GM12878 (cell line): Measurements from ENCODE around the gene OPCML. TPM values are rescaled to one million over a fixed set of nuclear protein-coding genes. Genes with fewer than 3 reads are reported as not detected.

Experiments
- ATAC-seq: fragments of 200-7000 bp; cut with Tn5 transposase; 3 replicates; pipeline ENCODE4 v1.9.1; 2020; ENCODE audit warnings: mild to moderate bottlenecking, moderate library complexity
- BruUV-seq: library from RNA; stranded (reverse); fragments of 400-500 nt; replicated peaks from 2 replicates; lab custom pipeline; 2021; lab: Mats Ljungman, UMichigan
- CTCF ChIA-PET: fragments of 300-600 bp; sonication (Branson Sonifier 250); formaldehyde crosslinking; extraction: SDS; loops from one replicate; lab custom pipeline; 2021; ENCODE audit warnings: inconsistent platforms; lab: Yijun Ruan, JAX
- POLR2A ChIA-PET: fragments of 350-600 bp; formaldehyde crosslinking; extraction: SDS; loops from one replicate; lab custom pipeline; 2021; ENCODE audit warnings: inconsistent platforms; lab: Charles Lee
- RAD21 ChIA-PET: fragments of 300-600 bp; sonication (Branson Sonifier 250); formaldehyde crosslinking; loops from one replicate; lab custom pipeline; 2023; ENCODE audit warnings: antibody characterized with exemption; ENCODE audit not compliant: unreplicated experiment; lab: Charles Lee
- SMC1A ChIA-PET: fragments of 300-600 bp; sonication (Branson Sonifier 250); formaldehyde crosslinking; loops from one replicate; lab custom pipeline; 2023; ENCODE audit not compliant: unreplicated experiment, uncharacterized antibody; lab: Charles Lee
- DNase-seq: peaks from one replicate; pipeline ENCODE4 v3.0.0-alpha.2; 2011; ENCODE audit warnings: low read depth, low spot score
- FAIRE-seq: peaks from 3 replicates; lab custom pipeline; 2011; peaks lifted over from hg19 to GRCh38; lab: Jason Lieb, UNC
- H2AFZ ChIP-seq: 2 replicates; pipeline ENCODE4 v1.6.0; 2011; ENCODE audit warnings: low read depth, low read length, control low read depth; ENCODE audit not compliant: control insufficient read depth
- H3K27ac ChIP-seq: 2 replicates; pipeline ENCODE4 v1.5.1; 2011; ENCODE audit warnings: control low read depth; ENCODE audit not compliant: control insufficient read depth, insufficient read depth
- H3K27me3 ChIP-seq, 2 experiments: replicated peaks in 1 of 2; 2 replicates each; pipeline versions ENCODE4 v1.6.0 to v1.6.1; 2011; ENCODE audit warnings: low read length in 1 of 2; ENCODE audit not compliant: control insufficient read depth in 2 of 2, insufficient read depth in 2 of 2
- H3K36me3 ChIP-seq, 2 experiments: 2 replicates each; pipeline ENCODE4 v1.5.1; 2011; ENCODE audit warnings: low read length in 1 of 2; ENCODE audit not compliant: control insufficient read depth in 2 of 2, insufficient read depth in 2 of 2
- H3K4me1 ChIP-seq: 2 replicates; pipeline ENCODE4 v1.6.1; 2011; ENCODE audit warnings: mild to moderate bottlenecking, low read length, moderate library complexity, mixed read lengths; ENCODE audit not compliant: control insufficient read depth, insufficient read depth
- H3K4me2 ChIP-seq: 2 replicates; pipeline ENCODE4 v1.6.0; 2011; ENCODE audit warnings: control low read depth; ENCODE audit not compliant: control insufficient read depth, insufficient read depth
- H3K4me3 ChIP-seq: fragments of 200-600 bp; sonication (generic); 2 replicates; pipeline ENCODE4 v1.5.1; 2016
- H3K79me2 ChIP-seq: 2 replicates; pipeline ENCODE4 v1.6.0; 2011; ENCODE audit warnings: low read length; ENCODE audit not compliant: control insufficient read depth, insufficient read depth
- H3K9ac ChIP-seq: 2 replicates; pipeline ENCODE4 v1.8.0; 2011; ENCODE audit warnings: low read length, control low read depth, mixed read lengths; ENCODE audit not compliant: control insufficient read depth, insufficient read depth
- H3K9me3 ChIP-seq: replicated peaks from 3 replicates; pipeline ENCODE4 v1.5.1; 2011; ENCODE audit warnings: mild to moderate bottlenecking, low read length; ENCODE audit not compliant: control insufficient read depth, insufficient read depth
- H4K20me1 ChIP-seq: 2 replicates; pipeline ENCODE4 v1.6.0; 2011; ENCODE audit not compliant: control insufficient read depth, insufficient read depth
- BHLHE40 ChIP-seq, 2 experiments: fragments of 450-650 bp in 1 of 2; IDR thresholded peaks; 2 replicates each; pipeline ENCODE4 v1.6.1; 2011 to 2017; ENCODE audit warnings: low read depth in 2 of 2, borderline replicate concordance in 1 of 2, improper control_type of control experiment in 1 of 2, low read length in 1 of 2, mild to moderate bottlenecking in 1 of 2
- CBX3 ChIP-seq: fragments of 200-600 bp; sonication (generic); IDR thresholded peaks from 2 replicates; pipeline ENCODE4 v1.6.1; 2016; ENCODE audit warnings: low read depth, borderline replicate concordance
- CBX5 ChIP-seq: sonication (generic); IDR thresholded peaks from 2 replicates; pipeline ENCODE4 v1.6.1; 2016; ENCODE audit warnings: low read depth, moderate library complexity, mild to moderate bottlenecking, inconsistent platforms
- DPF2 ChIP-seq: fragments of 450-650 bp; IDR thresholded peaks from 2 replicates; pipeline ENCODE4 v1.6.1; 2017; ENCODE audit warnings: mild to moderate bottlenecking
- FOS ChIP-seq: IDR thresholded peaks from 3 replicates; pipeline ENCODE4 v1.6.1; 2011; ENCODE audit warnings: borderline replicate concordance; ENCODE audit not compliant: insufficient read length; ENCODE audit errors: extremely low read depth
- HDAC2 ChIP-seq: fragments of 200-600 bp; sonication (generic); IDR thresholded peaks from 2 replicates; pipeline ENCODE4 v1.6.1; 2017
- MYB ChIP-seq: fragments of 150-350 bp; IDR thresholded peaks from 2 replicates; pipeline ENCODE4 v1.6.1; 2014; ENCODE audit warnings: mild to moderate bottlenecking, low read depth, low read length, borderline replicate concordance
- NFYA ChIP-seq: IDR thresholded peaks from 2 replicates; pipeline ENCODE4 v1.6.1; 2011; ENCODE audit warnings: low read depth, mild to moderate bottlenecking, low read length, improper control_type of control experiment, borderline replicate concordance
- NFYB ChIP-seq: IDR thresholded peaks from 2 replicates; pipeline ENCODE4 v1.6.1; 2011; ENCODE audit warnings: low read depth, mild to moderate bottlenecking, low read length, improper control_type of control experiment, moderate library complexity; ENCODE audit not compliant: insufficient read depth
- NR2C2 ChIP-seq: IDR thresholded peaks from 2 replicates; pipeline ENCODE4 v1.6.1; 2011; ENCODE audit warnings: borderline replicate concordance, low read depth; ENCODE audit not compliant: control insufficient read depth, insufficient read length
- PAX5 ChIP-seq: IDR thresholded peaks from 2 replicates; pipeline ENCODE4 v1.6.1; 2011; ENCODE audit warnings: low read depth, low read length, borderline replicate concordance
- POU2F2 ChIP-seq: IDR thresholded peaks from 3 replicates; pipeline ENCODE4 v1.6.1; 2011; ENCODE audit warnings: low read depth, mild to moderate bottlenecking, low read length, borderline replicate concordance
- RELA ChIP-seq: fragments of 450-650 bp; IDR thresholded peaks from 2 replicates; pipeline ENCODE4 v1.8.0; 2014; ENCODE audit warnings: borderline replicate concordance; ENCODE audit not compliant: partially characterized antibody
- ZNF274 ChIP-seq: IDR thresholded peaks from one replicate; pipeline ENCODE4 v1.8.0; 2011; ENCODE audit not compliant: insufficient read length, insufficient read depth
- WGBS: methylation state at CpG from one replicate; pipeline ENCODE4 v1.1.6; 2016; ENCODE audit warnings: low lambda C conversion rate; ENCODE audit not compliant: insufficient replicate concordance, insufficient coverage; ENCODE audit errors: missing lambda C conversion rate; 5-methylcytosine and 5-hydroxymethylcytosine counted together
- in situ Hi-C: fragments of 300-500 bp; cut with MboI; formaldehyde crosslinking; loops from 9 replicates; pipeline ENCODE4 v1.14.3; 2018; ENCODE audit warnings: mixed read lengths
- intact Hi-C: fragments of 100-400 bp; cut with micrococcal nuclease; formaldehyde crosslinking; loops from one replicate; pipeline ENCODE4 v1.14.2; 2022; ENCODE audit not compliant: unreplicated experiment
- polyA plus RNA-seq, 11 experiments: library from polyadenylated mRNA; depleted of rRNA in 4 of 11; unstranded in 6 of 11; stranded (reverse) in 5 of 11; fragments of >200 nt; fragmentation: Nextera tagmentation in 4 of 11; fragmentation: Illumina TruSeq in 1 of 11; extraction: Ambion mirVana in 4 of 11; extraction: Trizol in 1 of 11; gene quantifications; 1 replicate in 1 of 11; 2 replicates in 10 of 11; pipeline versions ENCODE4 v1.2.1 to v1.2.3, GENCODE V29; 2011 to 2016; ENCODE audit warnings: inconsistent platforms in 2 of 11, missing spikeins in 2 of 11, low read depth in 1 of 11
- total RNA-seq, 4 experiments: library from RNA; depleted of rRNA in 3 of 4; stranded (reverse); fragments of >200 nt in 3 of 4; fragmentation: Illumina TruSeq in 1 of 4; extraction: Trizol in 1 of 4; gene quantifications; 2 replicates each; pipeline versions ENCODE4 v1.2.1 to v1.2.3, GENCODE V29; 2013 to 2021
- TF ChIP-seq, protein P1 (sequence below): fragments of 450-650 bp; IDR thresholded peaks from 2 replicates; pipeline ENCODE4 v1.6.1; 2017; ENCODE audit warnings: low read depth, mild to moderate bottlenecking, moderate library complexity
- TF ChIP-seq, protein P2 (sequence below): fragments of 450-650 bp; IDR thresholded peaks from 2 replicates; pipeline ENCODE4 v1.6.1; 2016; ENCODE audit warnings: mild to moderate bottlenecking
- TF ChIP-seq, protein P3 (sequence below): fragments of 450-650 bp; IDR thresholded peaks from 2 replicates; pipeline ENCODE4 v1.6.1; 2017; ENCODE audit warnings: mild to moderate bottlenecking, low read depth, inconsistent platforms; ENCODE audit not compliant: poor library complexity, severe bottlenecking
- TF ChIP-seq, protein P4 (sequence below): fragments of 450-650 bp; IDR thresholded peaks from 2 replicates; pipeline ENCODE4 v1.6.1; 2014; ENCODE audit warnings: mild to moderate bottlenecking

Gene OPCML
- total and polyA plus RNA-seq, 10 of the 15 experiments (the other 5 are each of a cell fraction or from before 2014, with no cell fraction given), result 0.84 TPM; not detected in 9

DNA sequence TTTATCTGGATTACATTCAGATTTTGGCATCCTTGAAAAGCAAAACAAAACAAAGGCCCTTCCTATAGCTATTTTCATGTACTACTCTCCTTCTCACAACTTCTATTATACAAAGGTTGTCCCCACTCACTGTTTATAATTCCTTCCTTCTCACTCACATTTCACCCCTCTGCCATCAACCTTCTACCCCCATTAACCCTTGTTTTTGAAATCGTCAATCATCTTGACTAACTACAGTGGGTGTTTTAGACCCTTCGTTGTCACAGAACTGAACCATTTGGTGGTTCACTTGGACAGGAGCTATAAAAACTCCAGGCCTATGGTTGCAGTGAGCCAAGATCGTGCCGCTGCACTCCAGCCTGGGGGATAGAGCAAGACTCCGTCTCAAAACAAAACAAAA, 639.4 kb downstream of the OPCML start (continued):
- TF ChIP-seq, protein P1, sequence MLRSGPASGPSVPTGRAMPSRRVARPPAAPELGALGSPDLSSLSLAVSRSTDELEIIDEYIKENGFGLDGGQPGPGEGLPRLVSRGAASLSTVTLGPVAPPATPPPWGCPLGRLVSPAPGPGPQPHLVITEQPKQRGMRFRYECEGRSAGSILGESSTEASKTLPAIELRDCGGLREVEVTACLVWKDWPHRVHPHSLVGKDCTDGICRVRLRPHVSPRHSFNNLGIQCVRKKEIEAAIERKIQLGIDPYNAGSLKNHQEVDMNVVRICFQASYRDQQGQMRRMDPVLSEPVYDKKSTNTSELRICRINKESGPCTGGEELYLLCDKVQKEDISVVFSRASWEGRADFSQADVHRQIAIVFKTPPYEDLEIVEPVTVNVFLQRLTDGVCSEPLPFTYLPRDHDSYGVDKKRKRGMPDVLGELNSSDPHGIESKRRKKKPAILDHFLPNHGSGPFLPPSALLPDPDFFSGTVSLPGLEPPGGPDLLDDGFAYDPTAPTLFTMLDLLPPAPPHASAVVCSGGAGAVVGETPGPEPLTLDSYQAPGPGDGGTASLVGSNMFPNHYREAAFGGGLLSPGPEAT, result no peak
- TF ChIP-seq NFYA, result no peak

DNA sequence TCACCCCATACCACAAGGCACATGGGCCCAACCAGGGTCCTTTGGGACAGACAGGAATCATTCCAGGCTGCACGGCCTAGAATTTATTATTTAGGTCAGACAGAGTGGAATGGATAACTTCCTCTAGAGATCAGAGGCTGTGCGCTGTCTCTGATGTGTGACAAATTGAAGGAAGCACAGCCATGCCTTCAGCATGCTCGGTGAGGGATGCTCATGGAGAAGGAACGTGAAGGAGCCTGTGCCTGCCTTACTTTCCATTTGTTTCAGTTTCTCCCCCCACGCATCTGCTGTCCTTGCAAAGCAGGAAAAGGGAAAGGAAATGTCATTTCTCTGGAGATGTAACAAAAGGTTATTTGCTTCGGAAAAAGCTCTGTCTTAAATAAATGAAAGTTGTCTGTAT, 644.1 kb downstream of the OPCML start:
- ChIA-PET POLR2A (no interaction called here), CTCF (no interaction called here), RAD21 (no interaction called here), SMC1A (no interaction called here)
- H3K79me2 ChIP-seq, result no peaks in the 10 kb centered on the region
- intact Hi-C loops, result no loop called here
- no peaks in the 10 kb centered on the region; a peak in 1 of 4 replicates for H3K27me3 ChIP-seq
- no peak for ATAC-seq
- H3K4me2 ChIP-seq, result no peak overlapping the region
- H3K27ac ChIP-seq, result no peak overlapping the region
- WGBS, result 18% methylated on average over 6 of the region's 6 CpGs
- BruUV-seq, result no TSS peak
- H2AFZ ChIP-seq, result no peak overlapping the region
- H3K4me1 ChIP-seq, result no peaks in the 10 kb centered on the region
- TF ChIP-seq RELA (no peak), MYB (no peak), CBX5 (no peak), NR2C2 (no peak), PAX5 (no peak), POU2F2 (no peak), DPF2 (no peak), ZNF274 (no peak), BHLHE40 (IDR thresholded peaks at IDR 0.05; ENCODE audit: borderline replicate concordance in 1 of 2, low read depth in 2 of 2, low read length in 1 of 2) (no peak), NFYB (no peak), CBX3 (no peak), FOS (no peak), HDAC2 (no peak)
- TF ChIP-seq, protein P2, sequence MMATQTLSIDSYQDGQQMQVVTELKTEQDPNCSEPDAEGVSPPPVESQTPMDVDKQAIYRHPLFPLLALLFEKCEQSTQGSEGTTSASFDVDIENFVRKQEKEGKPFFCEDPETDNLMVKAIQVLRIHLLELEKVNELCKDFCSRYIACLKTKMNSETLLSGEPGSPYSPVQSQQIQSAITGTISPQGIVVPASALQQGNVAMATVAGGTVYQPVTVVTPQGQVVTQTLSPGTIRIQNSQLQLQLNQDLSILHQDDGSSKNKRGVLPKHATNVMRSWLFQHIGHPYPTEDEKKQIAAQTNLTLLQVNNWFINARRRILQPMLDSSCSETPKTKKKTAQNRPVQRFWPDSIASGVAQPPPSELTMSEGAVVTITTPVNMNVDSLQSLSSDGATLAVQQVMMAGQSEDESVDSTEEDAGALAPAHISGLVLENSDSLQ, result no peak
- TF ChIP-seq, protein P3, sequence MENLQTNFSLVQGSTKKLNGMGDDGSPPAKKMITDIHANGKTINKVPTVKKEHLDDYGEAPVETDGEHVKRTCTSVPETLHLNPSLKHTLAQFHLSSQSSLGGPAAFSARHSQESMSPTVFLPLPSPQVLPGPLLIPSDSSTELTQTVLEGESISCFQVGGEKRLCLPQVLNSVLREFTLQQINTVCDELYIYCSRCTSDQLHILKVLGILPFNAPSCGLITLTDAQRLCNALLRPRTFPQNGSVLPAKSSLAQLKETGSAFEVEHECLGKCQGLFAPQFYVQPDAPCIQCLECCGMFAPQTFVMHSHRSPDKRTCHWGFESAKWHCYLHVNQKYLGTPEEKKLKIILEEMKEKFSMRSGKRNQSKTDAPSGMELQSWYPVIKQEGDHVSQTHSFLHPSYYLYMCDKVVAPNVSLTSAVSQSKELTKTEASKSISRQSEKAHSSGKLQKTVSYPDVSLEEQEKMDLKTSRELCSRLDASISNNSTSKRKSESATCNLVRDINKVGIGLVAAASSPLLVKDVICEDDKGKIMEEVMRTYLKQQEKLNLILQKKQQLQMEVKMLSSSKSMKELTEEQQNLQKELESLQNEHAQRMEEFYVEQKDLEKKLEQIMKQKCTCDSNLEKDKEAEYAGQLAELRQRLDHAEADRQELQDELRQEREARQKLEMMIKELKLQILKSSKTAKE, result no peak
- TF ChIP-seq, protein P4, sequence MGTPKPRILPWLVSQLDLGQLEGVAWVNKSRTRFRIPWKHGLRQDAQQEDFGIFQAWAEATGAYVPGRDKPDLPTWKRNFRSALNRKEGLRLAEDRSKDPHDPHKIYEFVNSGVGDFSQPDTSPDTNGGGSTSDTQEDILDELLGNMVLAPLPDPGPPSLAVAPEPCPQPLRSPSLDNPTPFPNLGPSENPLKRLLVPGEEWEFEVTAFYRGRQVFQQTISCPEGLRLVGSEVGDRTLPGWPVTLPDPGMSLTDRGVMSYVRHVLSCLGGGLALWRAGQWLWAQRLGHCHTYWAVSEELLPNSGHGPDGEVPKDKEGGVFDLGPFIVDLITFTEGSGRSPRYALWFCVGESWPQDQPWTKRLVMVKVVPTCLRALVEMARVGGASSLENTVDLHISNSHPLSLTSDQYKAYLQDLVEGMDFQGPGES, result no peak
- no peak overlapping the region for H3K4me3 ChIP-seq
- no peaks in the 10 kb centered on the region for H3K9me3 ChIP-seq
- no peaks in the 10 kb centered on the region for H4K20me1 ChIP-seq
- no peak for FAIRE-seq
- DNase-seq, result no peak
- no peaks in the 10 kb centered on the region for H3K36me3 ChIP-seq
- in situ Hi-C loops, result no loop called here
- no peak overlapping the region for H3K9ac ChIP-seq
